Activated T-helper 2 cell treated with anti-CD3 and anti-CD28 coated beads, Interferon-gamma antibody, Interleukin-2, Interleukin-4, amounts not matched to agents 10 μg/mL and 5 μg/mL and 100 μg/mL, durations not matched to agents 14 hours and 24 hours and 36 hours (primary cell): ENCODE measurements around the gene AIG1. TPM values are rescaled to one million over a fixed set of nuclear protein-coding genes. Genes with fewer than 3 reads are reported as not detected.

ENCODE experiments used
- DNase-seq: peaks from one replicate; pipeline ENCODE4 v3.0.0; 2021; ENCODE audit warnings: low spot score
- H3K27ac Mint-ChIP-seq: one replicate; pipeline ENCODE4 v1.8.0; 2021; ENCODE audit warnings: mixed read lengths
- H3K27me3 Mint-ChIP-seq: one replicate; pipeline ENCODE4 v1.8.0; 2021; ENCODE audit warnings: low read depth, mixed read lengths
- H3K36me3 Mint-ChIP-seq: one replicate; pipeline ENCODE4 v1.8.0; 2021; ENCODE audit warnings: low read depth, mixed read lengths
- H3K4me1 Mint-ChIP-seq: one replicate; pipeline ENCODE4 v1.8.0; 2021; ENCODE audit warnings: low read depth, mixed read lengths
- H3K4me3 Mint-ChIP-seq: one replicate; pipeline ENCODE4 v1.8.0; 2021; ENCODE audit warnings: low read depth, mild to moderate bottlenecking, moderate library complexity, mixed read lengths
- H3K9me3 Mint-ChIP-seq: one replicate; pipeline ENCODE4 v1.8.0; 2021; ENCODE audit warnings: mixed read lengths
- intact Hi-C: fragments of 100-400 bp; cut with micrococcal nuclease; formaldehyde crosslinking; loops from one replicate; pipeline ENCODE4 v1.15.1; 2023
- total RNA-seq: library from RNA; stranded (reverse); gene quantifications from 2 replicates; pipeline ENCODE4 v1.2.3, GENCODE V29; 2022

AIG1 gene
- total RNA-seq, 1 donor from 2014 or later: 2.4 TPM

DNA sequence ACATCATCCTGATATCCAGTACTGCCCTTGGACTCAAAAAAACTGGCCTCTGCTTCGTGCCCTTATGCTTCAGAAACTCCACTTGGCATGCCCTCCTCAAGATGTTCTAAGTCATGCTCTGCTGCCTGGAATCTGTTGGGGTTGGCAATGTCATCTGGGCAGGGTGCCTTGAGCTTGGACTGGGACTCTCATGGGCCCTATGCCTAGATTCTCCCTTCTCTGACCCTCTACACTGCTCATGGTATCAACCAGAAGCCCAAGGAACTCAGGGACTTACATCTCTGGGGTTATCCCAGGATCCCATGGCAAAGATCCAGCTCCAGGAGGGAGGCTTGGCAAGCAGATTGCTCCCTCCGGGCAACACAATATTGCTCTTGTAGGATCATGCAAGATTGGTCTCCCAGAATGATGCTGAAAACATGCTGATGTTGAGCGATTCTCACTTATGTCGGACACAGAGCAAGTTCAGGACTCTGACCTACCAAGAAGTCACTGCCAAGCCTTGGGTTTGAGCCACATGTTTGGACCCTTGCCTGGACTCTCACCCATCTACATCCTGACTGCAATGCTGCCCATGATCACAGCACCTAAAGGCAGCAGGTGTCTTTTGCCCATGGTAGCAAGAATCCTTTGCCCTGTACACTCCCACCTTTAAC lies 301.0 kb downstream of the AIG1 start:
- Mint-ChIP-seq H3K27ac (no peak overlapping the region), H3K9me3 (no peaks in the 10 kb centered on the region), H3K36me3 (no peaks in the 10 kb centered on the region), H3K27me3 (peaks cover 12% of the 10 kb centered on the region), H3K4me3 (no peak overlapping the region), H3K4me1 (no peaks in the 10 kb centered on the region)
- no peak for DNase-seq
- intact Hi-C loops: no loop called here

DNA sequence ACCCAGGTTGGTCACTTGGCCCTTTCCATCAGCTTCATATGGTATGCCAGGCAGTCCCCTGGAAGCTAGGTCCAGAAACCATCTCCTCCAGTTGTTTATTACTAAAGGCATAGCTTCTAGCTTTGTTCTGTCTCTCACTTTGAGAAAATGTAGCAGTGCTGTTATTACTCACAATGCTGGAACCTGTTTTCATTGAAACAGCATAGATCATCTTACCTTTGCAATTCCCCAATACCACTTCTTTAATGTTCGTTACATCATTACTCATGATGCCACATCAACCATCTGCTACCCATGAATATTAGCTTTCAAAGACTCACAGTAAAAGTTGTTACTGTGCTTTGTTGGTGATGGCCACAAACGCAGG lies 301.5 kb downstream of the AIG1 start:
- Mint-ChIP-seq H3K4me1 (no peaks in the 10 kb centered on the region), H3K36me3 (no peaks in the 10 kb centered on the region), H3K27ac (no peak overlapping the region), H3K9me3 (no peaks in the 10 kb centered on the region), H3K27me3 (peaks cover 13% of the 10 kb centered on the region), H3K4me3 (no peak overlapping the region)
- no peak for DNase-seq
- intact Hi-C loops: no loop called here

DNA sequence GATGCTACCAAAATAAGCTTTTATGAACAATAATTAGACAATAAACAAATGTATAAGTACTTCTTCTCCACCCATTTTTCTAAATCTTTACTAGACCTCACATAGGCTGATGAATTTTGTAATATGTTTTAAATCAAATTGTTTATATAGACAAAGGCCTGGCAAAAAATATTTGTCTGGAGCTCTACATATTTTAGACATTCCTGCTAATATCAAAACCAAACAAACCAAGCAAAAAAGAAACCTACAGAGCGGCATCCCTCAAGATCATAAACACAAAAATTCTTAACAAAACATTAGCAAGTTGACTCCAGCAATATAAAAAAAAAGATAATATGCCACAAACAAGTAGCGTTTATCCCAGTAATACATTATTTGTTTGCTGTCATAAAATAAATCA lies 302.6 kb downstream of the AIG1 start:
- Mint-ChIP-seq H3K4me1 (peaks cover 2% of the 10 kb centered on the region), H3K27ac (no peak overlapping the region), H3K4me3 (no peak overlapping the region), H3K9me3 (no peaks in the 10 kb centered on the region), H3K27me3 (peaks cover 15% of the 10 kb centered on the region), H3K36me3 (no peaks in the 10 kb centered on the region)
- intact Hi-C loops: no loop called here
- no peak for DNase-seq

DNA sequence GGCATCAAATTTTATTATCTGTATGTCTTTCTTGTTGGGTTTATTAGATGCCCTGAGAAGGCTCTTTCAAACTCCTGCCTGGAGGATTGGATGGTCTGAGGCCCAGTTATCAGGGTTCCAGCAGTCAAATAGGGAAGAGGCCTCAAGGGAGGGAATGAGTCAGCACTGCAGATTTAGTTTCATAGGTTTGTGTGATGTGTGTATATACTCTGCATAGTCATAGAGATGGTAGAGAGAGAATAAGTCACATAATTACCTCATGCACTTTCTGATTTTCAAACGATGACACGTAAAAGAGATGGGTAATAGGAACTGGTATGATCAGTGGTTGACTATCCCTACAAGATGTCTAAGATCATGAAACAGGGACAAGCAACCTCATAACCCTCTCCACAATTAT lies 307.7 kb downstream of the AIG1 start:
- Mint-ChIP-seq H3K36me3 (no peaks in the 10 kb centered on the region), H3K4me1 (peaks cover 4% of the 10 kb centered on the region), H3K27ac (no peak overlapping the region), H3K9me3 (no peaks in the 10 kb centered on the region), H3K4me3 (no peak overlapping the region), H3K27me3 (peaks cover 6% of the 10 kb centered on the region)
- intact Hi-C loops: no loop called here
- DNase-seq: no peak

DNA sequence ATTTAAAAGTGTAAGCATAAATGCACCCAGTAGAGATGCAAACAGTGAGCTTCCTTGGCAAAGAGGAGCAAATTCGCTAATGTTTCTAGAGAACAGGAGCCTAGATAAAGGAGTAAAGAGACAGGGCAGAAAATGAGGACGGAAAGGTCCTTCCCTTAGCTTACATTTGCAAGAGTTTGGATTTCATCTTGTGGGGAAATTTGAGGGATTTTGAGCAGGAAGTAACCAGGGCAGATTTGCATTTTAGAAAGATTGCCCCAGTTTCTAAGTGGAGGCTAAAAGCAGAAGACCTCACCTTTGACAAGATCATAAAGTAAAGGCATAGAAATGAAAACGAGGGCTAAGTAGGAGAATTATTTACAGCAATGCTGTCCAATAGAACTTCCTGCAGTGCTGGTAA lies 309.3 kb downstream of the AIG1 start:
- Mint-ChIP-seq H3K9me3 (no peaks in the 10 kb centered on the region), H3K36me3 (no peaks in the 10 kb centered on the region), H3K4me1 (peaks cover 6% of the 10 kb centered on the region), H3K27me3 (peaks cover 4% of the 10 kb centered on the region), H3K27ac (no peak overlapping the region), H3K4me3 (no peak overlapping the region)
- intact Hi-C loops: no loop called here
- DNase-seq: no peak

DNA sequence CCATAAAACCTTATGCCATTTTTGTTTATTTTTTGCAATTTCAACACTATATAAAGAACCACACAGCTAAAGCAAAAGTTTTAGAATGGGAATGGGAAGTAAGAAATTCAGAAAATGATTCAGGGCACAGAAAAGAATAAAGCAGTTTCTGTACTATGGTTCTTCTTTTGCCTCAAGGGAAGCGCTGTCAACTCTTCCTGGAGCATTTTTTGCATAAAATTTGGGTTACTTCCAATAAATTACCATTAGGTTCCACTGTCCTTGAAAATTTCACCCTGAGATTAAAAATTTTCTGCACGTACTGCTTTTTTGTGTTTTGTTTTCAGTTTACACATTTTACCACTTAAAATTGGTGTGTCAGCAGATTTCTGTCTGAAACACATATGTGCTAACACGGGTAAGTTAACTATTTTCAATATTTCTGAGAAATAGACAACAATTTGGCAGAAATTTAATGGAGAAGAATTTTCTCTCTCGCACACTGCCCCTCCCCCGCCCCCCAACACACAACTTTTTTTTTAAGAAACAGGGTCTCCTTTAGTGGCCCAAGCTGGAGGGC lies 310.2 kb downstream of the AIG1 start:
- H3K27me3 Mint-ChIP-seq: peaks cover 4% of the 10 kb centered on the region
- H3K36me3 Mint-ChIP-seq: no peaks in the 10 kb centered on the region
- DNase-seq: no peak
- H3K27ac Mint-ChIP-seq: no peak overlapping the region
- H3K4me1 Mint-ChIP-seq: peaks cover 6% of the 10 kb centered on the region
- intact Hi-C loops: no loop called here
- H3K9me3 Mint-ChIP-seq: no peaks in the 10 kb centered on the region
- H3K4me3 Mint-ChIP-seq: no peak overlapping the region

DNA sequence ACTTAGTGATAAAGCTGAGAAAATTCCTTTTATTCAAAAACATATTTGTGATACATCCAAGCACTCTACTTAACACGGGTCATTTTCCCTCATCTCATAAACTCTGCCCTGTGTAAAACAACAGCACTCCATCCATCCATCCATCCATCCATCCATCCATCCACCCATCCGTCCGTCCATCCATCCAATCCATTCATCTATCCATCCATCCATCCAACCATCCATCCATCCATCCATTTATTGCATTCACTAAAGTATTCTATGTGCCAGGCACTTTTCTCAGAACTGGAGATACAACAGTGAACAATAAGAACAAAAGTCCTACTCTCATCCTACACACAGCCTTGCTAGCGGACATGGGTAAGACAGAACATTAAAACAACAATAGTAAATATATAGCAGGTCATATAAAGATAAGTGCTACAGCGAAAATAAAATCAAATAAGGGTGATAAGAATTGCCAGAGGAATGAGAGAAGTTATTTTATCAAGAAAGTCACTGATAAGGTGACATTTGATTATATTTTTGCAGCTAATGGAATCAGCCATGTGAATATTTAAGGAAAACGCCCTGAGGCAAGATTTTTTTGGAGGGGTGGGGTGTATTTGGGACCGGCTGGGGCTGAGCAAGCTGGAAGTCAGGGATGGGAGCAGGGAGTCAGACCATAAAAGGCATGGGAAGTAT lies 311.7 kb downstream of the AIG1 start:
- DNase-seq: no peak
- H3K27me3 Mint-ChIP-seq: peaks cover 7% of the 10 kb centered on the region
- no peak overlapping the region for H3K27ac Mint-ChIP-seq
- intact Hi-C loops: no loop called here
- H3K4me3 Mint-ChIP-seq: no peak overlapping the region
- H3K4me1 Mint-ChIP-seq: peaks cover 6% of the 10 kb centered on the region
- peaks cover under 1% of the 10 kb centered on the region for H3K9me3 Mint-ChIP-seq
- H3K36me3 Mint-ChIP-seq: no peaks in the 10 kb centered on the region

DNA sequence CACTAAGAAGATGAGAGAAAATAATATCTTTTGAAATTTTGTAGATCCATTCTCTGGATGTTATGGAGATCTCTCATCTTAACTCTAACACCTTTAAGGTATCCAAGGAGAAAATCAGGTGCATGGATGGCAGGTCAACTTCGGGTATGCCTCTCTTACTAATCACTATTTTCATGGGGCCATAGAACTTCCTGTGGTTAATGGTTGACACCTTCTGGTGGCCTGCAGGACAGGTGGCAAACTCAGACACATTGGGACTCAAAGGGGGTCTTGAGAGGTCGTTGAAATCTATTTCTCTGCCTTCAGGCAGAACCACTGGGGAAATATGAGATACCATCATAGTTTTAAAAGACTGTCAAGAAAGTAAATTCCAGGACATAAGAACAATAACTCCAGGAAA lies 313.3 kb downstream of the AIG1 start:
- no peak overlapping the region for H3K4me3 Mint-ChIP-seq
- intact Hi-C loops: no loop called here
- DNase-seq: no peak
- H3K36me3 Mint-ChIP-seq: no peaks in the 10 kb centered on the region
- H3K27ac Mint-ChIP-seq: no peak overlapping the region
- H3K4me1 Mint-ChIP-seq: peaks cover 2% of the 10 kb centered on the region
- H3K27me3 Mint-ChIP-seq: peaks cover 5% of the 10 kb centered on the region
- H3K9me3 Mint-ChIP-seq: peaks cover 10% of the 10 kb centered on the region

DNA sequence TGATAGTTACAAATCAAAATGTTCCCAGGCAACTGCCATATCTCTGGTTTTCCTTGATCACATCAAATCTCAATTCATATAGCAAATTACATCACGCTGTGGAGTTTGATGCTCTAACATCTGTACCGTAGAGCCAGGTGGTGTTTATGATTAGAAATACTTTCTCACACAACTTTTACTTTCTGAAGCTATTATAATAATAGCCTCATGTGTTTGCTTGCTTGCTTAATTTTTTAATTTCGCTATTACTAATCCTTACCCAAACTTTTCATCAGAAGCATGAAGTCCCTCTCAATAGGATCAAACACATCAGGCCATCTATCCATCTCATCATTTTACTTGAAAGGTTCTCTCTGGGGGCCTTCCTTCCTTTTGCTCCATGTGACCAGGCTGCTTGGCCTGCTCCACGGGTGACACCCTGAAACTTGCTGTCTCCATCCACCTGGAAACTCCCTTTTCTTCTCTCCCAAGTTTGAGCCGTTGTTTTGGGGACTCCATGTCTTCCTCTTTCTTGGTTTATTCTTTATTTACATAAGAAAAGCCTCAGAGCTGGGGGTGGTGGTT lies 314.4 kb downstream of the AIG1 start:
- intact Hi-C loops: no loop called here
- H3K36me3 Mint-ChIP-seq: no peaks in the 10 kb centered on the region
- H3K9me3 Mint-ChIP-seq: peaks cover 10% of the 10 kb centered on the region
- no peak overlapping the region for H3K27ac Mint-ChIP-seq
- peaks cover 2% of the 10 kb centered on the region for H3K4me1 Mint-ChIP-seq
- no peak for DNase-seq
- H3K4me3 Mint-ChIP-seq: no peak overlapping the region
- H3K27me3 Mint-ChIP-seq: peaks cover 5% of the 10 kb centered on the region

DNA sequence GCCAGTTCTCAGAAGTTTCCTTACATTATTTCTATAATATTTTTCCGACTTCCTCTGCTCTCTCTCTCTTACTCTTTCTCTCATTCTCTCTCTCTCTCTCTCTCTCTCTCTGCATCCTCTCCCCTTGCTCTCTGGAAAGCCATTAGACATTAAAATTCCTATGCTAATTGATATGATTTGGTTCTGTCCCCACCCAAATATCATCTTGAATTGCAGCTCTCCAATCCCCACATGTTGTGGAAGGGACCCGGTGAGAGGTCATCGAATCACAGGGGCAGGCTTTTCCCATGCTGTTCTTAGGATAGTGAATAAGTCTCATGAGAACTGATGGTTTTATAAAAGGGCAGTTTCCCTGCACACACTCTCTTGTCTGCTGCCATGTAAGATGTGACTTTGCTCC lies 315.7 kb downstream of the AIG1 start:
- Mint-ChIP-seq H3K27me3 (peaks cover 5% of the 10 kb centered on the region), H3K4me1 (peaks cover 2% of the 10 kb centered on the region), H3K27ac (no peak overlapping the region), H3K9me3 (peaks cover 10% of the 10 kb centered on the region), H3K36me3 (no peaks in the 10 kb centered on the region), H3K4me3 (no peak overlapping the region)
- intact Hi-C loops: no loop called here
- DNase-seq: no peak

DNA sequence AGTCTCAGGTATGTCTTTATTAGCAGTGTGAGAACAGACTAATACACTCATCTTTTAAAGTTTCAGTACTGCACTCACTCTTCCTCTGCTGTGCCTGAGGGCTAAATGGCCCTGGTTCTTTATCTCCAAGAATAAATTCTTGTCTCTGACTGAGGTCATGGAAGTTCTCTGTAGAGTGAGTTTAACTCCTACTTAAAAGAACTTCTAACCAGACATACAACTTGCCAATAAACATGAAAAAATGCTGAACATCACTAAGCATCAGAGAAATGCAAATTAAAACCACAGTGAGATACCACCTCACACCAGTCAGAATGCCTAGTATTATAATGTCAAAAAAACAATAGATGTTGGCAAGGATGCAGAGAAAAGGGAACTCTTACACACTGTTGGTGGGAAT lies 316.2 kb downstream of the AIG1 start:
- no peak overlapping the region for H3K27ac Mint-ChIP-seq

DNA sequence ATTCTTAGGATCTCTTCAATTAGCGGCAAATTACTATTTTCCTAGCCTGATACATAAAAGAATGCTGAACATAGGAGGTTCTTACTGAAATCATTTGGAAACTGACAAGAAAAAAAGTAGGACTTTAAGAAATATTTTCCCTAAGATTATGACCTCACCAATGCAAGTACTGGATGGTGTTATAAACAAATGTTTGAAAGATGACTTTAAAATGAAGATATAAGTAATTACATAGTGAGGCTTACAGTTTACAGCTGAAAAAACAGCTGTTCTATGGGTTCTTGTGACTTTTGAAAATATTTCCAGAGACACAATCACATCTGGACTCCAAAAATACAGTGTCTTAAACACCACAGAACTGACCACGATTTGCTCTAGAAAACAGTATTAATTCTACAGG lies 324.9 kb downstream of the AIG1 start:
- no peak overlapping the region for H3K4me3 Mint-ChIP-seq
- H3K4me1 Mint-ChIP-seq: no peaks in the 10 kb centered on the region
- H3K27me3 Mint-ChIP-seq: peaks cover 3% of the 10 kb centered on the region
- intact Hi-C loops: no loop called here
- H3K9me3 Mint-ChIP-seq: no peaks in the 10 kb centered on the region
- H3K27ac Mint-ChIP-seq: no peak overlapping the region
- DNase-seq: no peak
- no peaks in the 10 kb centered on the region for H3K36me3 Mint-ChIP-seq

More for the DNA sequence above, 316.2 kb downstream of the AIG1 start:
- Mint-ChIP-seq H3K27me3 (peaks cover 8% of the 10 kb centered on the region), H3K4me1 (peaks cover 2% of the 10 kb centered on the region), H3K9me3 (peaks cover 10% of the 10 kb centered on the region), H3K4me3 (no peak overlapping the region), H3K36me3 (no peaks in the 10 kb centered on the region)
- DNase-seq: no peak
- intact Hi-C loops: no loop called here

DNA sequence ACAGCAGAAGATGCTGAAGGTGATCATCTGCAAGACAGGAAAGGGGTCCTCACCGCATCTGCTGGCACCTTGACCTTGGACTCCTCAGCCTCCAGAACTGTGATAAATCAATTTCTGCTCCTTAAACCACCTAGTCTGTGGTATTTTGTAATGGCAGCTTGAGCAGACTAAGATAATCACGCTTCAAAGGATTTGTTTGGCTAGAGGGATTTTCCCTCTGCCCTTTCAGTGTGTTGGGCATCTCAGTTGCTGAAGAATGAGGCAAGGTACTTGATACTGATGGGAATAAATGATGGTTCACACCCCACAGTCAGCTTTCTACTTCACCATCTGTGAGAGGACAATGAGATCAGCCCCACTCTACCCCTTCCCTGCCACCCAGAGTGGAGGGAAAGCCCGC lies 329.6 kb downstream of the AIG1 start:
- H3K4me1 Mint-ChIP-seq: no peaks in the 10 kb centered on the region
- no peak overlapping the region for H3K4me3 Mint-ChIP-seq
- H3K27ac Mint-ChIP-seq: no peak overlapping the region
- H3K36me3 Mint-ChIP-seq: no peaks in the 10 kb centered on the region
- DNase-seq: no peak
- H3K27me3 Mint-ChIP-seq: no peaks in the 10 kb centered on the region
- intact Hi-C loops: no loop called here
- H3K9me3 Mint-ChIP-seq: no peaks in the 10 kb centered on the region
